A673 (cell line): ENCODE data around the gene MARK1. TPM values are rescaled to one million over a fixed set of nuclear protein-coding genes. Genes with fewer than 3 reads are reported as not detected.

Source experiments
- BruUV-seq: library from RNA; stranded (reverse); fragments of 400-500 nt; replicated peaks from 2 replicates; lab custom pipeline; 2021; lab: Mats Ljungman, UMichigan
- CTCF ChIA-PET: fragments of 300-600 bp; sonication (Branson Sonifier 250); formaldehyde crosslinking; loops from one replicate; lab custom pipeline; 2022; ENCODE audit warnings: antibody characterized with exemption; lab: Charles Lee
- POLR2A ChIA-PET: fragments of 300-600 bp; sonication (Branson Sonifier 250); formaldehyde crosslinking; loops from one replicate; lab custom pipeline; 2022; ENCODE audit warnings: antibody characterized with exemption; ENCODE audit not compliant: low non-redundant PET; lab: Charles Lee
- DNase-seq: peaks from one replicate; pipeline ENCODE4 v3.0.0-alpha.2; 2015; ENCODE audit warnings: low spot score
- H3K27ac ChIP-seq: fragments of 200-600 bp; sonication (generic); 2 replicates; pipeline ENCODE4 v1.5.1; 2016; ENCODE audit warnings: mixed run types, low read depth, mild to moderate bottlenecking, mixed read lengths, antibody characterized with exemption, low read length; ENCODE audit not compliant: poor library complexity, severe bottlenecking
- H3K27me3 ChIP-seq: fragments of 200-600 bp; sonication (generic); replicated peaks from 2 replicates; pipeline ENCODE4 v1.6.1; 2017; ENCODE audit warnings: mixed run types, low read depth, mild to moderate bottlenecking, mixed read lengths, antibody characterized with exemption, low read length; ENCODE audit not compliant: insufficient read depth, poor library complexity
- H3K36me3 ChIP-seq: fragments of 200-600 bp; sonication (generic); 2 replicates; pipeline ENCODE4 v1.6.1; 2016; ENCODE audit warnings: mixed run types, mild to moderate bottlenecking, mixed read lengths, antibody characterized with exemption, low read length; ENCODE audit not compliant: insufficient read depth, poor library complexity, severe bottlenecking
- H3K4me1 ChIP-seq: fragments of 200-600 bp; sonication (generic); 2 replicates; pipeline ENCODE4 v1.6.1; 2017; ENCODE audit warnings: mixed run types, mild to moderate bottlenecking, mixed read lengths, antibody characterized with exemption, low read length; ENCODE audit not compliant: insufficient read depth, poor library complexity, severe bottlenecking
- H3K4me3 ChIP-seq: fragments of 200-600 bp; sonication (generic); 2 replicates; pipeline ENCODE4 v1.5.1; 2016; ENCODE audit warnings: low read depth, mixed run types, mild to moderate bottlenecking, mixed read lengths, low read length; ENCODE audit not compliant: poor library complexity, severe bottlenecking
- H3K9me3 ChIP-seq: fragments of 200-600 bp; sonication (generic); 2 replicates; pipeline ENCODE4 v1.6.1; 2016; ENCODE audit warnings: mixed run types, low read depth, mild to moderate bottlenecking, mixed read lengths, antibody characterized with exemption, low read length; ENCODE audit not compliant: poor library complexity, severe bottlenecking
- CTCF ChIP-seq: fragments of 300-800, 200-600 bp; sonication (generic); conservative IDR thresholded peaks from 2 replicates; pipeline ENCODE4 v1.5.1; 2017; ENCODE audit warnings: low read depth, mild to moderate bottlenecking, antibody characterized with exemption, low read length, moderate library complexity, mixed read lengths
- EZH2 ChIP-seq: fragments of 200-600 bp; sonication (generic); IDR thresholded peaks from 2 replicates; pipeline ENCODE4 v1.6.1; 2017; ENCODE audit warnings: borderline replicate concordance, low read depth, mild to moderate bottlenecking, mixed read lengths, antibody characterized with exemption, low read length; ENCODE audit not compliant: poor library complexity, severe bottlenecking
- intact Hi-C: fragments of 100-400 bp; cut with micrococcal nuclease; formaldehyde crosslinking; loops from one replicate; pipeline ENCODE4 v1.10.0; 2022; ENCODE audit not compliant: unreplicated experiment
- total RNA-seq: library from RNA; stranded (reverse); gene quantifications from 2 replicates; pipeline ENCODE4 v1.2.3, GENCODE V29; 2021

MARK1 gene
- total RNA-seq, 1 experiment from 2014 or later, result 5.1 TPM

DNA sequence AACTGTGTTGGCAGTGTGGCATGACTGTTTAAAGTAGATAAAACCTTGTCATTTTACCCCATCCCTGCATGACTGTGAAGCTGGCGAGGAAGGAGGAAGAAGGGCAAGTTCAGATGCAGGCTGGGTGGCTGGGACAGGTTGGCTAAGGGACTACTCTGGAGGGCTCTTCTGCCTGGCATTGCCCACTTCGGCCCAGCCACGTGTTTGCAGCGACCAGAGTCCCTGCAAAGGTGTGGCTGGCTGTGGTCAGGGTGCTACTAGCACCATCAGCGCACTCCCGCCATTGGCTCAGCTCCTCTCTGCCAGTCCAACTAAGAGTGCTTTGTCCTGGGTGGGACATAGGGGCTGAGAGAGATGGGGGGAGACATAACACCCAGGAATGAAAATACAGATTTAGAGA lies 169.4 kb downstream of the MARK1 start:
- CTCF ChIA-PET, result no interaction called here
- no peak for TF ChIP-seq EZH2
- TF ChIP-seq CTCF, result no peak
- no TSS peak for BruUV-seq
- Histone ChIP-seq H3K4me3 (no peak overlapping the region), H3K9me3 (no peaks in the 10 kb centered on the region), H3K36me3 (no peaks in the 10 kb centered on the region), H3K27ac (no peak overlapping the region), H3K4me1 (no peaks in the 10 kb centered on the region), H3K27me3 (peaks cover 29% of the 10 kb centered on the region)
- intact Hi-C loops, result no loop called here
- POLR2A ChIA-PET, result no interaction called here
- no peak for DNase-seq

- BruUV-seq, result no TSS peak
- CTCF ChIA-PET, result no interaction called here
These were observed 170.7 kb downstream of the MARK1 start for GRCh38 chr1:220698607-220699016.

DNA sequence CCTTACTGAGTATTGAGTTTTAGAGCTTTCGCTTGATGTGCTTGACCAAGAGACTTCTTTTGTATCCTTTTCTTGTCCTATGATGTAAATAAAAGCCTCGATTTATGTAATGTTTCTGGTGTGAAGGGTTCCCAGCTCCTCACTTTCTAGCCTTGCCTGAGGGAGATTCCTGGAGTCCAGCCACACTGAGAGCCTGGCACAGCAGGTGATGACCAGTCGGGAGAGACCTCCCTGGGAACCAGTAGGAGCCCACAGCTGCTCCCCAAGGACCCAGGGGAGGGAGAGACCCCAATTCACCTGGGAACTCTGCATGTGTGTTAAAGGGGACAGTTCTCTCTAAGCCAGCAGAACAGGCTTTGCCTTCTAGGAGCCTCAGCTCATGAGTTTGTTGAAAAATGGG lies 171.1 kb downstream of the MARK1 start:
- no peaks in the 10 kb centered on the region for H3K36me3 ChIP-seq
- ChIA-PET CTCF (no interaction called here), POLR2A (no interaction called here)
- H3K9me3 ChIP-seq, result no peaks in the 10 kb centered on the region
- no peaks in the 10 kb centered on the region for H3K4me1 ChIP-seq
- no peak overlapping the region for H3K27ac ChIP-seq
- BruUV-seq, result no TSS peak
- no peak overlapping the region for H3K4me3 ChIP-seq
- H3K27me3 ChIP-seq, result peaks cover 13% of the 10 kb centered on the region
- intact Hi-C loops, result no loop called here
- TF ChIP-seq EZH2 (no peak), CTCF (no peak)
- no peak for DNase-seq

More at GRCh38 chr1:220698607-220699016, 170.7 kb downstream of the MARK1 start:
- no peaks in the 10 kb centered on the region for H3K4me1 ChIP-seq
- no peaks in the 10 kb centered on the region for H3K9me3 ChIP-seq
- DNase-seq, result no peak
- H3K27me3 ChIP-seq, result peaks cover 16% of the 10 kb centered on the region
- intact Hi-C loops, result no loop called here
- POLR2A ChIA-PET, result no interaction called here
- no peak overlapping the region for H3K27ac ChIP-seq
- H3K4me3 ChIP-seq, result no peak overlapping the region
- H3K36me3 ChIP-seq, result no peaks in the 10 kb centered on the region
- TF ChIP-seq CTCF (no peak), EZH2 (no peak)
